Stimulated activated naive CD4-positive, alpha-beta T cell (primary cell): ENCODE results near the gene PDLIM4.

ENCODE experiments used
- DNase-seq, 6 experiments: peaks; one replicate each; lab custom pipeline; 2025; lab: John Stamatoyannopoulos, UW

The PDLIM4 gene

GRCh38 chr5:132253452-132254320 is 3.8 kb upstream of the PDLIM4 start:
- DNase-seq: no peak

- DNase-seq: no peak
These were observed 3.0 kb upstream of the PDLIM4 start for GRCh38 chr5:132254321-132254977.

- DNase-seq: no peak
These were observed 1.3 kb upstream of the PDLIM4 start for GRCh38 chr5:132256086-132256782.

- DNase-seq: no peak
These were observed 739 bp upstream of the PDLIM4 start for GRCh38 chr5:132256783-132257130.

- DNase-seq: no peak
These were observed 889 bp downstream of the PDLIM4 start for GRCh38 chr5:132258102-132259068.

- DNase-seq: no peak
These were observed 1.8 kb downstream of the PDLIM4 start for GRCh38 chr5:132259069-132259851.

GRCh38 chr5:132260051-132260450 is 2.6 kb downstream of the PDLIM4 start:
- no peak for DNase-seq

GRCh38 chr5:132260714-132261551 is 3.4 kb downstream of the PDLIM4 start:
- no peak for DNase-seq

GRCh38 chr5:132261881-132262845 is 4.7 kb downstream of the PDLIM4 start:
- DNase-seq: no peak

GRCh38 chr5:132262882-132263547 is 5.5 kb downstream of the PDLIM4 start:
- DNase-seq: no peak

GRCh38 chr5:132263548-132264261 is 6.2 kb downstream of the PDLIM4 start:
- DNase-seq: no peak

- DNase-seq: no peak
These were observed 7.2 kb downstream of the PDLIM4 start for GRCh38 chr5:132264546-132265335.

GRCh38 chr5:132265336-132266030 is 8.0 kb downstream of the PDLIM4 start:
- no peak for DNase-seq

- DNase-seq: no peak
These were observed 8.7 kb downstream of the PDLIM4 start for GRCh38 chr5:132266031-132266835.

- DNase-seq: no peak
These were observed 9.3 kb downstream of the PDLIM4 start for GRCh38 chr5:132266836-132267160.
